ENCODE results near the gene GCGR. TPM values are rescaled to one million over a fixed set of nuclear protein-coding genes. Genes with fewer than 3 reads are reported as not detected.

The GCGR gene
- total and polyA plus RNA-seq, 2 donors (not counting 1 experiment from before 2014, with no cell fraction given): not detected

GRCh38 chr17:81851423-81851822 lies 47.5 kb downstream of the GCGR start:
- Histone ChIP-seq H3K36me3 (replicated peaks in 1 of 2; ENCODE audit: control extremely low read depth in 1 of 2, control insufficient read depth in 1 of 2, extremely low read depth in 1 of 2, insufficient read depth in 2 of 2, low read length in 1 of 2) (peaks cover 4 to 45% of the 10 kb centered on the region in 2 experiments), H3K27me3 (replicated peaks in 1 of 4; ENCODE audit: control extremely low read depth in 1 of 4, control insufficient read depth in 3 of 4, insufficient read depth in 4 of 4, low read length in 3 of 4) (no peaks in the 10 kb centered on the region), H3K9me3 (ENCODE audit: control extremely low read depth in 1 of 3, control insufficient read depth in 2 of 3, insufficient read depth in 1 of 3, low read length in 2 of 3) (no peaks in the 10 kb centered on the region), H3K27ac (ENCODE audit: low read length in 2 of 2) (no peak overlapping the region), H3K4me2 (replicated peaks; ENCODE audit: low read depth, low read length, poor library complexity, severe bottlenecking) (no peak overlapping the region), H3K4me1 (ENCODE audit: control insufficient read depth in 2 of 2, insufficient read depth in 2 of 2, low read length in 2 of 2) (no peaks in the 10 kb centered on the region), H3K4me3 (ENCODE audit: control extremely low read depth in 1 of 5, extremely low read depth in 1 of 5, insufficient read depth in 1 of 5, low read depth in 2 of 5, low read length in 4 of 5) (no peak overlapping the region), H2AFZ (ENCODE audit: insufficient read depth, low read depth, low read length, poor library complexity, severe bottlenecking) (no peak overlapping the region), H4K20me1 (ENCODE audit: control insufficient read depth, insufficient read depth, low read length, poor library complexity, severe bottlenecking) (peaks cover 36% of the 10 kb centered on the region), H3K9ac (ENCODE audit: low read length) (no peak overlapping the region), H3K79me2 (ENCODE audit: control insufficient read depth, insufficient read depth, low read length) (peaks cover 17% of the 10 kb centered on the region)
- ChIA-PET CTCF (no interaction called here), POLR2A (no interaction called here)
- H3K4me1 Mint-ChIP-seq: no peaks in the 10 kb centered on the region
- ATAC-seq (ENCODE audit: low read depth) (no peak), DNase-seq (no peak)
- intact Hi-C loops (cut with micrococcal nuclease): no loop called here
- no peak for TF ChIP-seq EZH2 (IDR thresholded peaks at IDR 0.05; ENCODE audit: borderline replicate concordance, insufficient read depth, low read depth, low read length, poor library complexity, severe bottlenecking)
- no peak for TF ChIP-seq CTCF (IDR thresholded peaks at IDR 0.05)
- WGBS (ENCODE audit: insufficient coverage): 99% methylated on average over 9 of the region's 16 CpGs
- no peak overlapping the region for H3K27ac Mint-ChIP-seq
- no peaks in the 10 kb centered on the region for H3K27me3 Mint-ChIP-seq
- H3K9me3 Mint-ChIP-seq (ENCODE audit: insufficient read depth): no peaks in the 10 kb centered on the region
- no peak overlapping the region for H3K4me3 Mint-ChIP-seq

GRCh38 chr17:81852237-81852636 lies 48.3 kb downstream of the GCGR start:
- WGBS (ENCODE audit: insufficient coverage): 98% methylated on average over 12 of the region's 12 CpGs
- Histone ChIP-seq H3K9ac (ENCODE audit: low read length) (no peak overlapping the region), H3K4me1 (ENCODE audit: control insufficient read depth in 2 of 2, insufficient read depth in 2 of 2, low read length in 2 of 2) (no peaks in the 10 kb centered on the region), H3K27ac (ENCODE audit: low read length in 2 of 2) (no peak overlapping the region), H3K4me3 (ENCODE audit: control extremely low read depth in 1 of 5, extremely low read depth in 1 of 5, insufficient read depth in 1 of 5, low read depth in 2 of 5, low read length in 4 of 5) (no peak overlapping the region), H4K20me1 (ENCODE audit: control insufficient read depth, insufficient read depth, low read length, poor library complexity, severe bottlenecking) (peaks cover 37% of the 10 kb centered on the region), H3K4me2 (replicated peaks; ENCODE audit: low read depth, low read length, poor library complexity, severe bottlenecking) (no peak overlapping the region), H3K36me3 (replicated peaks in 1 of 2; ENCODE audit: control extremely low read depth in 1 of 2, control insufficient read depth in 1 of 2, extremely low read depth in 1 of 2, insufficient read depth in 2 of 2, low read length in 1 of 2) (peaks cover 4 to 37% of the 10 kb centered on the region in 2 experiments), H3K27me3 (replicated peaks in 1 of 4; ENCODE audit: control extremely low read depth in 1 of 4, control insufficient read depth in 3 of 4, insufficient read depth in 4 of 4, low read length in 3 of 4) (no peaks in the 10 kb centered on the region), H3K79me2 (ENCODE audit: control insufficient read depth, insufficient read depth, low read length) (peaks cover 20% of the 10 kb centered on the region), H2AFZ (ENCODE audit: insufficient read depth, low read depth, low read length, poor library complexity, severe bottlenecking) (no peak overlapping the region), H3K9me3 (ENCODE audit: control extremely low read depth in 1 of 3, control insufficient read depth in 2 of 3, insufficient read depth in 1 of 3, low read length in 2 of 3) (no peaks in the 10 kb centered on the region)
- intact Hi-C loops (cut with micrococcal nuclease): no loop called here
- no peak overlapping the region for H3K27ac Mint-ChIP-seq
- H3K27me3 Mint-ChIP-seq: no peaks in the 10 kb centered on the region
- ChIA-PET CTCF (no interaction called here), POLR2A (no interaction called here)
- no peak for ATAC-seq (ENCODE audit: low read depth)
- no peaks in the 10 kb centered on the region for H3K4me1 Mint-ChIP-seq
- H3K9me3 Mint-ChIP-seq (ENCODE audit: insufficient read depth): no peaks in the 10 kb centered on the region
- DNase-seq: no peak
- no peak overlapping the region for H3K4me3 Mint-ChIP-seq
- TF ChIP-seq CTCF (IDR thresholded peaks at IDR 0.05): no peak
- no peak for TF ChIP-seq EZH2 (IDR thresholded peaks at IDR 0.05; ENCODE audit: borderline replicate concordance, insufficient read depth, low read depth, low read length, poor library complexity, severe bottlenecking)

Measured in B cell (primary cell).